Testis (tissue), 2 donors: ENCODE results near the gene DNM3.

Experiments
- POLR2A ChIP-seq: fragments of 450-650 bp; IDR thresholded peaks from one replicate; pipeline ENCODE4 v1.6.1; 2017; ENCODE audit warnings: antibody characterized with exemption, mild to moderate bottlenecking, moderate library complexity
- TF ChIP-seq, protein P1 (sequence below), 3 experiments: fragments of 450-650 bp in 2 of 3; fragments of 200-600 bp in 1 of 3; sonication (generic) in 1 of 3; IDR thresholded peaks; one replicate each; pipeline ENCODE4 v1.5.1; 2016 to 2019; ENCODE audit warnings: antibody characterized with exemption in 3 of 3, mild to moderate bottlenecking in 2 of 3, moderate library complexity in 1 of 3

DNA sequence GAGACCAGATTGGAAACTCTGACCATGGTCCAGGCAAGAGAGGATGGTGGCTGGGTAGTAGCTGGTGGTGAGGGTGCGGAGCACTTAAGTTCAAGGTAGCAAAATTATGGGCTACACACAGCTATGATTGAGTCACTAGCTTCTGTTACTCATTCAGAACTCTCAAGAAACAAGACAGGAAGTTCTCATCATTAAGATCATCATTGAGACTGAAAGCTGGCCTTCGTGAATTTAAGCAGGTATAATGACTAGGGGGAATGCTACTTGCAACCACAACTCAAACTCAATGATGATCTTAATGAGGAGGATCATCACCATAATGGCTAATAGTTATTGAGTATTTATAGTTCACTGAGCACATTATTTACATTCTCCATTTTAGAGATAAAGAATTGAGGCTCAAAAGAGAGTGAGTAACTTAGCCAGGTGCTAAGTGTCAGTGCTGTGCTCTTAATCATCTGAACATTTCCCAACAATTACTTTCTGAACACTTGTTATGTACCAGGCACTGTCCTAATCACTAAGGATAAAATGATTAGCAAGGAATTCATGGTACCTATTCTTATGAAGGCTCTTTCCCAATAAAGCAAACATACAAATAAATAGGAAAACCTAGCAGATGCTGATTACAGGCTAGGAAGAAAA lies 292.9 kb downstream of the DNM3 start:
- TF ChIP-seq, protein P1, sequence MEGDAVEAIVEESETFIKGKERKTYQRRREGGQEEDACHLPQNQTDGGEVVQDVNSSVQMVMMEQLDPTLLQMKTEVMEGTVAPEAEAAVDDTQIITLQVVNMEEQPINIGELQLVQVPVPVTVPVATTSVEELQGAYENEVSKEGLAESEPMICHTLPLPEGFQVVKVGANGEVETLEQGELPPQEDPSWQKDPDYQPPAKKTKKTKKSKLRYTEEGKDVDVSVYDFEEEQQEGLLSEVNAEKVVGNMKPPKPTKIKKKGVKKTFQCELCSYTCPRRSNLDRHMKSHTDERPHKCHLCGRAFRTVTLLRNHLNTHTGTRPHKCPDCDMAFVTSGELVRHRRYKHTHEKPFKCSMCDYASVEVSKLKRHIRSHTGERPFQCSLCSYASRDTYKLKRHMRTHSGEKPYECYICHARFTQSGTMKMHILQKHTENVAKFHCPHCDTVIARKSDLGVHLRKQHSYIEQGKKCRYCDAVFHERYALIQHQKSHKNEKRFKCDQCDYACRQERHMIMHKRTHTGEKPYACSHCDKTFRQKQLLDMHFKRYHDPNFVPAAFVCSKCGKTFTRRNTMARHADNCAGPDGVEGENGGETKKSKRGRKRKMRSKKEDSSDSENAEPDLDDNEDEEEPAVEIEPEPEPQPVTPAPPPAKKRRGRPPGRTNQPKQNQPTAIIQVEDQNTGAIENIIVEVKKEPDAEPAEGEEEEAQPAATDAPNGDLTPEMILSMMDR (IDR thresholded peaks at IDR 0.05): no peak
- no peak for TF ChIP-seq POLR2A
